GM12878 (cell line): ENCODE results near the gene MBOAT1. TPM values are rescaled to one million over a fixed set of nuclear protein-coding genes. Genes with fewer than 3 reads are reported as not detected.

Experiments
- ATAC-seq: fragments of 200-7000 bp; cut with Tn5 transposase; 3 replicates; pipeline ENCODE4 v1.9.1; 2020; ENCODE audit warnings: mild to moderate bottlenecking, moderate library complexity
- BruUV-seq: library from RNA; stranded (reverse); fragments of 400-500 nt; replicated peaks from 2 replicates; lab custom pipeline; 2021; lab: Mats Ljungman, UMichigan
- CTCF ChIA-PET: fragments of 300-600 bp; sonication (Branson Sonifier 250); formaldehyde crosslinking; extraction: SDS; loops from one replicate; lab custom pipeline; 2021; ENCODE audit warnings: inconsistent platforms; lab: Yijun Ruan, JAX
- POLR2A ChIA-PET: fragments of 350-600 bp; formaldehyde crosslinking; extraction: SDS; loops from one replicate; lab custom pipeline; 2021; ENCODE audit warnings: inconsistent platforms; lab: Charles Lee
- RAD21 ChIA-PET: fragments of 300-600 bp; sonication (Branson Sonifier 250); formaldehyde crosslinking; loops from one replicate; lab custom pipeline; 2023; ENCODE audit warnings: antibody characterized with exemption; ENCODE audit not compliant: unreplicated experiment; lab: Charles Lee
- SMC1A ChIA-PET: fragments of 300-600 bp; sonication (Branson Sonifier 250); formaldehyde crosslinking; loops from one replicate; lab custom pipeline; 2023; ENCODE audit not compliant: unreplicated experiment, uncharacterized antibody; lab: Charles Lee
- DNase-seq: peaks from one replicate; pipeline ENCODE4 v3.0.0-alpha.2; 2011; ENCODE audit warnings: low read depth, low spot score
- FAIRE-seq: peaks from 3 replicates; lab custom pipeline; 2011; peaks lifted over from hg19 to GRCh38; lab: Jason Lieb, UNC
- H2AFZ ChIP-seq: 2 replicates; pipeline ENCODE4 v1.6.0; 2011; ENCODE audit warnings: low read depth, low read length, control low read depth; ENCODE audit not compliant: control insufficient read depth
- H3K27ac ChIP-seq: 2 replicates; pipeline ENCODE4 v1.5.1; 2011; ENCODE audit warnings: control low read depth; ENCODE audit not compliant: control insufficient read depth, insufficient read depth
- H3K27me3 ChIP-seq, 2 experiments: replicated peaks in 1 of 2; 2 replicates each; pipeline versions ENCODE4 v1.6.0 to v1.6.1; 2011; ENCODE audit warnings: low read length in 1 of 2; ENCODE audit not compliant: control insufficient read depth in 2 of 2, insufficient read depth in 2 of 2
- H3K36me3 ChIP-seq, 2 experiments: 2 replicates each; pipeline ENCODE4 v1.5.1; 2011; ENCODE audit warnings: low read length in 1 of 2; ENCODE audit not compliant: control insufficient read depth in 2 of 2, insufficient read depth in 2 of 2
- H3K4me1 ChIP-seq: 2 replicates; pipeline ENCODE4 v1.6.1; 2011; ENCODE audit warnings: mild to moderate bottlenecking, low read length, moderate library complexity, mixed read lengths; ENCODE audit not compliant: control insufficient read depth, insufficient read depth
- H3K4me2 ChIP-seq: 2 replicates; pipeline ENCODE4 v1.6.0; 2011; ENCODE audit warnings: control low read depth; ENCODE audit not compliant: control insufficient read depth, insufficient read depth
- H3K4me3 ChIP-seq: fragments of 200-600 bp; sonication (generic); 2 replicates; pipeline ENCODE4 v1.5.1; 2016
- H3K79me2 ChIP-seq: 2 replicates; pipeline ENCODE4 v1.6.0; 2011; ENCODE audit warnings: low read length; ENCODE audit not compliant: control insufficient read depth, insufficient read depth
- H3K9ac ChIP-seq: 2 replicates; pipeline ENCODE4 v1.8.0; 2011; ENCODE audit warnings: low read length, control low read depth, mixed read lengths; ENCODE audit not compliant: control insufficient read depth, insufficient read depth
- H3K9me3 ChIP-seq: replicated peaks from 3 replicates; pipeline ENCODE4 v1.5.1; 2011; ENCODE audit warnings: mild to moderate bottlenecking, low read length; ENCODE audit not compliant: control insufficient read depth, insufficient read depth
- H4K20me1 ChIP-seq: 2 replicates; pipeline ENCODE4 v1.6.0; 2011; ENCODE audit not compliant: control insufficient read depth, insufficient read depth
- EED ChIP-seq: sonication (generic); IDR thresholded peaks from 2 replicates; pipeline ENCODE4 v1.6.1; 2016; ENCODE audit warnings: antibody characterized with exemption, low read depth
- ESRRA ChIP-seq: IDR thresholded peaks from 2 replicates; pipeline ENCODE4 v1.6.1; 2012; ENCODE audit warnings: mild to moderate bottlenecking, low read length, improper control_type of control experiment
- IKZF1 ChIP-seq: fragments of 450-650 bp; conservative IDR thresholded peaks from 2 replicates; pipeline ENCODE4 v1.6.1; 2017; ENCODE audit warnings: antibody characterized with exemption, mild to moderate bottlenecking
- LARP7 ChIP-seq: fragments of 450-650 bp; IDR thresholded peaks from 2 replicates; pipeline ENCODE4 v1.6.1; 2017; ENCODE audit warnings: mild to moderate bottlenecking
- NFXL1 ChIP-seq: fragments of 450-650 bp; IDR thresholded peaks from 2 replicates; pipeline ENCODE4 v1.6.1; 2017; ENCODE audit warnings: antibody characterized with exemption, mild to moderate bottlenecking, borderline replicate concordance
- POLR2AphosphoS5 ChIP-seq: IDR thresholded peaks from 2 replicates; pipeline ENCODE4 v1.6.1; 2011; ENCODE audit warnings: mild to moderate bottlenecking, low read length, inconsistent platforms
- RELA ChIP-seq: fragments of 450-650 bp; IDR thresholded peaks from 2 replicates; pipeline ENCODE4 v1.8.0; 2014; ENCODE audit warnings: borderline replicate concordance; ENCODE audit not compliant: partially characterized antibody
- STAT3 ChIP-seq: IDR thresholded peaks from 2 replicates; pipeline ENCODE4 v1.6.1; 2011; ENCODE audit warnings: low read depth, low read length, improper control_type of control experiment
- SUPT20H ChIP-seq: IDR thresholded peaks from 2 replicates; pipeline ENCODE4 v1.6.1; 2011; ENCODE audit warnings: low read depth, mild to moderate bottlenecking, low read length, moderate library complexity, borderline replicate concordance; ENCODE audit not compliant: control insufficient read depth
- TAF1 ChIP-seq: IDR thresholded peaks from 2 replicates; pipeline ENCODE4 v1.6.1; 2011; ENCODE audit warnings: mild to moderate bottlenecking, low read depth, low read length, borderline replicate concordance
- TCF7 ChIP-seq: IDR thresholded peaks from 2 replicates; pipeline ENCODE4 v1.6.1; 2014; ENCODE audit warnings: antibody characterized with exemption, borderline replicate concordance
- WGBS: methylation state at CpG from one replicate; pipeline ENCODE4 v1.1.6; 2016; ENCODE audit warnings: low lambda C conversion rate; ENCODE audit not compliant: insufficient replicate concordance, insufficient coverage; ENCODE audit errors: missing lambda C conversion rate; 5-methylcytosine and 5-hydroxymethylcytosine counted together
- in situ Hi-C: fragments of 300-500 bp; cut with MboI; formaldehyde crosslinking; loops from 9 replicates; pipeline ENCODE4 v1.14.3; 2018; ENCODE audit warnings: mixed read lengths
- intact Hi-C: fragments of 100-400 bp; cut with micrococcal nuclease; formaldehyde crosslinking; loops from one replicate; pipeline ENCODE4 v1.14.2; 2022; ENCODE audit not compliant: unreplicated experiment
- polyA plus RNA-seq, 11 experiments: library from polyadenylated mRNA; depleted of rRNA in 4 of 11; unstranded in 6 of 11; stranded (reverse) in 5 of 11; fragments of >200 nt; fragmentation: Nextera tagmentation in 4 of 11; fragmentation: Illumina TruSeq in 1 of 11; extraction: Ambion mirVana in 4 of 11; extraction: Trizol in 1 of 11; gene quantifications; 1 replicate in 1 of 11; 2 replicates in 10 of 11; pipeline versions ENCODE4 v1.2.1 to v1.2.3, GENCODE V29; 2011 to 2016; ENCODE audit warnings: inconsistent platforms in 2 of 11, missing spikeins in 2 of 11, low read depth in 1 of 11
- total RNA-seq, 4 experiments: library from RNA; depleted of rRNA in 3 of 4; stranded (reverse); fragments of >200 nt in 3 of 4; fragmentation: Illumina TruSeq in 1 of 4; extraction: Trizol in 1 of 4; gene quantifications; 2 replicates each; pipeline versions ENCODE4 v1.2.1 to v1.2.3, GENCODE V29; 2013 to 2021
- TF ChIP-seq, protein P1 (sequence below): fragments of 450-650 bp; IDR thresholded peaks from 2 replicates; pipeline ENCODE4 v1.6.1; 2016; ENCODE audit warnings: mild to moderate bottlenecking
- TF ChIP-seq, protein P2 (sequence below): fragments of 450-650 bp; IDR thresholded peaks from 2 replicates; pipeline ENCODE4 v1.6.1; 2018; ENCODE audit warnings: mild to moderate bottlenecking, low read depth, moderate library complexity; ENCODE audit not compliant: partially characterized antibody
- TF ChIP-seq, protein P3 (sequence below): IDR thresholded peaks from 2 replicates; pipeline ENCODE4 v1.6.1; 2012; ENCODE audit warnings: low read depth, low read length, improper control_type of control experiment
- TF ChIP-seq, protein P4 (sequence below): fragments of 450-650 bp; IDR thresholded peaks from 2 replicates; pipeline ENCODE4 v1.6.1; 2017; ENCODE audit warnings: mild to moderate bottlenecking

MBOAT1 gene
- total and polyA plus RNA-seq, 10 of the 15 experiments (the other 5 are each of a cell fraction or from before 2014, with no cell fraction given) = 0.39 to 21.0 (median 11.6) TPM

DNA sequence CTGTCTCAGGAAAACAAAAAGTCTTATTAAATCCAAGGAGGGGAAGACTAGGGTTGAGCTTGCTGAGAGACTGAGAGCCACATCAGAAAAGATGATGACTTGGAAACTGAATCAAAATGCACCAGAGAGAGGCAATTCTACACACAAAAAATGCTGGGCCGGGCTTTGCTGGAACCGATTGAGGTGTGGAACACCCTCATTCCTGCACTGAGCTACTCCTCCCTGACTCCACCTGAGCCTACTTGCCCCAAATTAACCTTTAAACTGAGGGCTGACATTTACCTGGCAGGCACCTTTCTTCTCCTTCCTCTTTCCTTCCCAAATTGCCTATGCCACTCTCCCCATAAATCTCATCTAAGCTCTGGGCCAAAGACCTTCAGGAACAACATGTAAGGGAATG is 40.8 kb upstream of the MBOAT1 start (continued):
- no peak for TF ChIP-seq ESRRA
- TF ChIP-seq, protein P1, sequence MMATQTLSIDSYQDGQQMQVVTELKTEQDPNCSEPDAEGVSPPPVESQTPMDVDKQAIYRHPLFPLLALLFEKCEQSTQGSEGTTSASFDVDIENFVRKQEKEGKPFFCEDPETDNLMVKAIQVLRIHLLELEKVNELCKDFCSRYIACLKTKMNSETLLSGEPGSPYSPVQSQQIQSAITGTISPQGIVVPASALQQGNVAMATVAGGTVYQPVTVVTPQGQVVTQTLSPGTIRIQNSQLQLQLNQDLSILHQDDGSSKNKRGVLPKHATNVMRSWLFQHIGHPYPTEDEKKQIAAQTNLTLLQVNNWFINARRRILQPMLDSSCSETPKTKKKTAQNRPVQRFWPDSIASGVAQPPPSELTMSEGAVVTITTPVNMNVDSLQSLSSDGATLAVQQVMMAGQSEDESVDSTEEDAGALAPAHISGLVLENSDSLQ = no peak
- TF ChIP-seq, protein P2, sequence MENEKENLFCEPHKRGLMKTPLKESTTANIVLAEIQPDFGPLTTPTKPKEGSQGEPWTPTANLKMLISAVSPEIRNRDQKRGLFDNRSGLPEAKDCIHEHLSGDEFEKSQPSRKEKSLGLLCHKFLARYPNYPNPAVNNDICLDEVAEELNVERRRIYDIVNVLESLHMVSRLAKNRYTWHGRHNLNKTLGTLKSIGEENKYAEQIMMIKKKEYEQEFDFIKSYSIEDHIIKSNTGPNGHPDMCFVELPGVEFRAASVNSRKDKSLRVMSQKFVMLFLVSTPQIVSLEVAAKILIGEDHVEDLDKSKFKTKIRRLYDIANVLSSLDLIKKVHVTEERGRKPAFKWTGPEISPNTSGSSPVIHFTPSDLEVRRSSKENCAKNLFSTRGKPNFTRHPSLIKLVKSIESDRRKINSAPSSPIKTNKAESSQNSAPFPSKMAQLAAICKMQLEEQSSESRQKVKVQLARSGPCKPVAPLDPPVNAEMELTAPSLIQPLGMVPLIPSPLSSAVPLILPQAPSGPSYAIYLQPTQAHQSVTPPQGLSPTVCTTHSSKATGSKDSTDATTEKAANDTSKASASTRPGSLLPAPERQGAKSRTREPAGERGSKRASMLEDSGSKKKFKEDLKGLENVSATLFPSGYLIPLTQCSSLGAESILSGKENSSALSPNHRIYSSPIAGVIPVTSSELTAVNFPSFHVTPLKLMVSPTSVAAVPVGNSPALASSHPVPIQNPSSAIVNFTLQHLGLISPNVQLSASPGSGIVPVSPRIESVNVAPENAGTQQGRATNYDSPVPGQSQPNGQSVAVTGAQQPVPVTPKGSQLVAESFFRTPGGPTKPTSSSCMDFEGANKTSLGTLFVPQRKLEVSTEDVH = no peak
- TF ChIP-seq TAF1 = no peak
- TF ChIP-seq RELA = no peak
- TF ChIP-seq STAT3 = no peak

DNA sequence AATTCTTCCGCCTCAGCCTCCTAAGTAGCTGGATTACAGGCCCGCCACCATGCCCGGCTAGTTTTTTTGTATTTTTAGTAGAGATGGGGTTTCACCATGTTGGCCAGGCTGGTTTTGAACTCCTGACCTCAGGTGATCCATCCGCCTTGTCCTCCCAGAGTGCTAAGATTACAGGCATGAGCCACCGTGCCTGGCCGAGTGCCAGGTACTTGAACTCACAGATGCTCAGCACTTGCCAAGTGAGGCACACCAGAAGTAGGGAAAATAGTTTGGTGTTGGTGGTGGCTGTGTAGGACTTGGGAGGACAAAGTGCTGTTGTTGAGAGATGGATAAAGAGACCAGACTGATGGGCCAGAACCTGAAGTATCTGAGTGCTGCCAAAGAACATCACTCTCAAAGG is 40.0 kb upstream of the MBOAT1 start:
- Histone ChIP-seq H3K4me3 (no peak overlapping the region), H4K20me1 (no peaks in the 10 kb centered on the region), H3K27ac (no peak overlapping the region), H3K4me2 (no peak overlapping the region), H2AFZ (no peak overlapping the region), H3K36me3 (no peaks in the 10 kb centered on the region), H3K9me3 (no peaks in the 10 kb centered on the region), H3K4me1 (no peaks in the 10 kb centered on the region), H3K27me3 (no peaks in the 10 kb centered on the region), H3K9ac (no peak overlapping the region), H3K79me2 (no peaks in the 10 kb centered on the region)
- BruUV-seq = no TSS peak
- ChIA-PET POLR2A (no interaction called here), SMC1A (no interaction called here), RAD21 (no interaction called here), CTCF (no interaction called here)
- in situ Hi-C loops (no loop called here), intact Hi-C loops (no loop called here)
- no peak for ATAC-seq
- no peak for FAIRE-seq
- DNase-seq = no peak
- WGBS = 96% methylated on average over 6 of the region's 6 CpGs
- TF ChIP-seq POLR2AphosphoS5 = no peak
- TF ChIP-seq, protein P3, sequence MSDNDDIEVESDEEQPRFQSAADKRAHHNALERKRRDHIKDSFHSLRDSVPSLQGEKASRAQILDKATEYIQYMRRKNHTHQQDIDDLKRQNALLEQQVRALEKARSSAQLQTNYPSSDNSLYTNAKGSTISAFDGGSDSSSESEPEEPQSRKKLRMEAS = no peak
- TF ChIP-seq NFXL1 = no peak
- TF ChIP-seq EED = no peak
- TF ChIP-seq, protein P4, sequence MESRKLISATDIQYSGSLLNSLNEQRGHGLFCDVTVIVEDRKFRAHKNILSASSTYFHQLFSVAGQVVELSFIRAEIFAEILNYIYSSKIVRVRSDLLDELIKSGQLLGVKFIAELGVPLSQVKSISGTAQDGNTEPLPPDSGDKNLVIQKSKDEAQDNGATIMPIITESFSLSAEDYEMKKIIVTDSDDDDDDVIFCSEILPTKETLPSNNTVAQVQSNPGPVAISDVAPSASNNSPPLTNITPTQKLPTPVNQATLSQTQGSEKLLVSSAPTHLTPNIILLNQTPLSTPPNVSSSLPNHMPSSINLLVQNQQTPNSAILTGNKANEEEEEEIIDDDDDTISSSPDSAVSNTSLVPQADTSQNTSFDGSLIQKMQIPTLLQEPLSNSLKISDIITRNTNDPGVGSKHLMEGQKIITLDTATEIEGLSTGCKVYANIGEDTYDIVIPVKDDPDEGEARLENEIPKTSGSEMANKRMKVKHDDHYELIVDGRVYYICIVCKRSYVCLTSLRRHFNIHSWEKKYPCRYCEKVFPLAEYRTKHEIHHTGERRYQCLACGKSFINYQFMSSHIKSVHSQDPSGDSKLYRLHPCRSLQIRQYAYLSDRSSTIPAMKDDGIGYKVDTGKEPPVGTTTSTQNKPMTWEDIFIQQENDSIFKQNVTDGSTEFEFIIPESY = no peak
- no peak for TF ChIP-seq TCF7
- TF ChIP-seq IKZF1 = no peak
- TF ChIP-seq SUPT20H = no peak
- TF ChIP-seq LARP7 = no peak
